HCT116 (cell line): ENCODE data around the gene ERC1. TPM values are rescaled to one million over a fixed set of nuclear protein-coding genes. Genes with fewer than 3 reads are reported as not detected.

ENCODE experiments used
- ATAC-seq: fragments of 200-7000 bp; cut with Tn5 transposase; 2 replicates; pipeline ENCODE4 v1.9.1; 2020; ENCODE audit warnings: mild to moderate bottlenecking, moderate library complexity
- BruUV-seq: library from RNA; stranded (reverse); fragments of 400-500 nt; replicated peaks from 2 replicates; lab custom pipeline; 2021; lab: Mats Ljungman, UMichigan
- CTCF ChIA-PET: fragments of 300-600 bp; sonication (Branson Sonifier 250); formaldehyde crosslinking; loops from one replicate; lab custom pipeline; 2021; ENCODE audit warnings: antibody characterized with exemption; lab: Charles Lee
- POLR2A ChIA-PET: fragments of 300-600, 350-600 bp; sonication (Branson Sonifier 250); formaldehyde crosslinking; loops from one replicate; lab custom pipeline; 2021; ENCODE audit warnings: antibody characterized with exemption; lab: Charles Lee
- RAD21 ChIA-PET, 2 experiments: fragments of 300-600 bp; sonication (Branson Sonifier 250); formaldehyde crosslinking; loops; one replicate each; lab custom pipeline; 2023; ENCODE audit warnings: low total read pairs in 2 of 2; ENCODE audit not compliant: uncharacterized antibody in 2 of 2, unreplicated experiment in 2 of 2, low non-redundant PET in 1 of 2; lab: Charles Lee
- DNase-seq: peaks from one replicate; pipeline ENCODE4 v3.0.0-alpha.2; 2010; ENCODE audit warnings: low read depth, low spot score
- H2AFZ ChIP-seq: fragments of 200-600 bp; shearing (Covaris generic), sonication (generic); 2 replicates; pipeline ENCODE4 v1.6.1; 2017; ENCODE audit warnings: low read depth, mixed run types, mixed read lengths, antibody characterized with exemption, low read length; ENCODE audit not compliant: poor library complexity, severe bottlenecking
- H3K27ac ChIP-seq: 2 replicates; pipeline ENCODE4 v1.5.1; 2012; ENCODE audit warnings: low read depth, low read length
- H3K27me3 ChIP-seq: fragments of 200-600 bp; sonication (generic); 2 replicates; pipeline ENCODE4 v1.6.1; 2016; ENCODE audit warnings: mixed run types, low read length, mixed read lengths; ENCODE audit not compliant: insufficient read depth
- H3K36me3 ChIP-seq, 2 experiments: fragments of 200-500 bp in 1 of 2; fragments of 200-600 bp in 1 of 2; sonication (Bioruptor generic) in 1 of 2; sonication (generic) in 1 of 2; 2 replicates each; pipeline versions ENCODE4 v1.5.1 to v1.6.1; 2014 to 2016; ENCODE audit warnings: low read length in 2 of 2, inconsistent platforms in 1 of 2, mixed read lengths in 1 of 2, mixed run types in 1 of 2; ENCODE audit not compliant: insufficient read depth in 2 of 2, control insufficient read depth in 1 of 2
- H3K4me1 ChIP-seq, 2 experiments: fragments of 200-600 bp in 1 of 2; sonication (generic) in 1 of 2; 2 replicates each; pipeline versions ENCODE4 v1.5.1 to v1.6.1; 2012 to 2017; ENCODE audit warnings: low read length in 2 of 2, inconsistent platforms in 1 of 2, mild to moderate bottlenecking in 1 of 2, mixed read lengths in 1 of 2, mixed run types in 1 of 2, moderate library complexity in 1 of 2; ENCODE audit not compliant: insufficient read depth in 2 of 2, control insufficient read depth in 1 of 2
- H3K4me2 ChIP-seq: fragments of 200-600 bp; sonication (generic); 2 replicates; pipeline ENCODE4 v1.6.1; 2017; ENCODE audit warnings: mixed run types, low read length, mixed read lengths
- H3K4me3 ChIP-seq, 2 experiments: fragments of 200-600 bp in 1 of 2; sonication (generic) in 1 of 2; replicated peaks in 1 of 2; 2 replicates each; pipeline ENCODE4 v1.5.1; 2011 to 2016; ENCODE audit warnings: low read length in 2 of 2, control low read depth in 1 of 2, low read depth in 1 of 2, mild to moderate bottlenecking in 1 of 2, mixed read lengths in 1 of 2, mixed run types in 1 of 2
- H3K79me2 ChIP-seq: fragments of 200-600 bp; sonication (generic); 2 replicates; pipeline ENCODE4 v1.6.1; 2017; ENCODE audit warnings: mild to moderate bottlenecking, mixed run types, low read length, moderate library complexity, mixed read lengths; ENCODE audit not compliant: insufficient read depth
- H3K9ac ChIP-seq: fragments of 200-600 bp; sonication (generic); 2 replicates; pipeline ENCODE4 v1.6.1; 2016; ENCODE audit warnings: low read length, mixed read lengths
- H3K9me2 ChIP-seq: fragments of 200-600 bp; sonication (generic), shearing (Covaris generic); 2 replicates; pipeline ENCODE4 v1.6.1; 2017; ENCODE audit warnings: mixed run types, mild to moderate bottlenecking, moderate library complexity; ENCODE audit not compliant: insufficient read depth
- H3K9me3 ChIP-seq, 2 experiments: fragments of 200-500 bp in 1 of 2; fragments of 200-600 bp in 1 of 2; sonication (Bioruptor generic) in 1 of 2; sonication (generic) in 1 of 2; 2 replicates each; pipeline ENCODE4 v1.6.1; 2014 to 2017; ENCODE audit warnings: low read length in 2 of 2, mixed read lengths in 2 of 2, inconsistent platforms in 1 of 2, low read depth in 1 of 2, mild to moderate bottlenecking in 1 of 2, mixed run types in 1 of 2, moderate library complexity in 1 of 2; ENCODE audit not compliant: control insufficient read depth in 1 of 2, insufficient read depth in 1 of 2
- H4K20me1 ChIP-seq: fragments of 200-600 bp; sonication (generic), shearing (Covaris generic); 2 replicates; pipeline ENCODE4 v1.6.1; 2017; ENCODE audit warnings: mixed run types, mild to moderate bottlenecking, moderate library complexity; ENCODE audit not compliant: insufficient read depth
- CBX3 ChIP-seq: IDR thresholded peaks from 2 replicates; pipeline ENCODE4 v1.6.1; 2012; ENCODE audit warnings: low read depth
- CEBPB ChIP-seq: IDR thresholded peaks from 2 replicates; pipeline ENCODE4 v1.6.1; 2012; ENCODE audit warnings: low read depth
- CTCF ChIP-seq, 3 experiments: fragments of 200-600 bp in 1 of 3; sonication (generic) in 1 of 3; IDR thresholded peaks in 2 of 3; conservative IDR thresholded peaks in 1 of 3; 2 replicates each; pipeline ENCODE4 v1.5.1; 2012 to 2017; ENCODE audit warnings: low read depth in 2 of 3, low read length in 2 of 3, antibody characterized with exemption in 1 of 3, borderline replicate concordance in 1 of 3, control low read depth in 1 of 3, mild to moderate bottlenecking in 1 of 3, mixed read lengths in 1 of 3, mixed run types in 1 of 3, moderate library complexity in 1 of 3; ENCODE audit not compliant: insufficient read depth in 1 of 3
- ELF1 ChIP-seq: IDR thresholded peaks from 2 replicates; pipeline ENCODE4 v1.6.1; 2012; ENCODE audit warnings: low read depth, borderline replicate concordance
- EZH2 ChIP-seq: fragments of 200-600 bp; sonication (generic); IDR thresholded peaks from 2 replicates; pipeline ENCODE4 v1.6.1; 2017; ENCODE audit warnings: antibody characterized with exemption, mixed run types
- EZH2phosphoT487 ChIP-seq: fragments of 200-600 bp; IDR thresholded peaks from 2 replicates; pipeline ENCODE4 v1.6.1; 2018; ENCODE audit warnings: antibody characterized with exemption, borderline replicate concordance
- POLR2AphosphoS5 ChIP-seq: IDR thresholded peaks from 2 replicates; pipeline ENCODE4 v1.6.1; 2011; ENCODE audit warnings: mild to moderate bottlenecking, low read depth, low read length, moderate library complexity
- SIN3A ChIP-seq: IDR thresholded peaks from 2 replicates; pipeline ENCODE4 v1.6.1; 2012; ENCODE audit warnings: low read depth
- SP1 ChIP-seq: IDR thresholded peaks from 2 replicates; pipeline ENCODE4 v1.6.1; 2012; ENCODE audit warnings: low read depth
- ZBTB33 ChIP-seq: IDR thresholded peaks from 2 replicates; pipeline ENCODE4 v1.6.1; 2011; ENCODE audit warnings: mild to moderate bottlenecking, low read length, moderate library complexity; ENCODE audit not compliant: insufficient replicate concordance; ENCODE audit errors: extremely low read depth
- ZFX ChIP-seq: fragments of 450-650 bp; IDR thresholded peaks from 2 replicates; pipeline ENCODE4 v1.6.1; 2017
- ZNF274 ChIP-seq: fragments of 200-500 bp; sonication (Bioruptor generic); IDR thresholded peaks from 2 replicates; pipeline ENCODE4 v1.6.1; 2014; ENCODE audit warnings: mild to moderate bottlenecking, low read depth, low read length, inconsistent platforms
- intact Hi-C: fragments of 100-400 bp; cut with micrococcal nuclease; formaldehyde crosslinking; loops from 2 replicates; pipeline ENCODE4 v1.10.0; 2022
- total RNA-seq: library from RNA; stranded (reverse); gene quantifications from one replicate; pipeline ENCODE4 v1.2.1, GENCODE V29; 2021; ENCODE audit not compliant: unreplicated experiment
- TF ChIP-seq, protein P1 (sequence below): IDR thresholded peaks from 2 replicates; pipeline ENCODE4 v1.6.1; 2012; ENCODE audit warnings: low read depth

ERC1 gene
- total RNA-seq, 1 experiment from 2014 or later = 41.9 TPM

GRCh38 chr12:1069846-1070245, 78.8 kb downstream of the ERC1 start:
- no peak for TF ChIP-seq POLR2AphosphoS5
- TF ChIP-seq ELF1 = no peak
- TF ChIP-seq CEBPB = no peak
- no peak for TF ChIP-seq ZNF274
- TF ChIP-seq ZFX = no peak
- no peak for TF ChIP-seq ZBTB33
- TF ChIP-seq CBX3 = no peak
- TF ChIP-seq, protein P1, sequence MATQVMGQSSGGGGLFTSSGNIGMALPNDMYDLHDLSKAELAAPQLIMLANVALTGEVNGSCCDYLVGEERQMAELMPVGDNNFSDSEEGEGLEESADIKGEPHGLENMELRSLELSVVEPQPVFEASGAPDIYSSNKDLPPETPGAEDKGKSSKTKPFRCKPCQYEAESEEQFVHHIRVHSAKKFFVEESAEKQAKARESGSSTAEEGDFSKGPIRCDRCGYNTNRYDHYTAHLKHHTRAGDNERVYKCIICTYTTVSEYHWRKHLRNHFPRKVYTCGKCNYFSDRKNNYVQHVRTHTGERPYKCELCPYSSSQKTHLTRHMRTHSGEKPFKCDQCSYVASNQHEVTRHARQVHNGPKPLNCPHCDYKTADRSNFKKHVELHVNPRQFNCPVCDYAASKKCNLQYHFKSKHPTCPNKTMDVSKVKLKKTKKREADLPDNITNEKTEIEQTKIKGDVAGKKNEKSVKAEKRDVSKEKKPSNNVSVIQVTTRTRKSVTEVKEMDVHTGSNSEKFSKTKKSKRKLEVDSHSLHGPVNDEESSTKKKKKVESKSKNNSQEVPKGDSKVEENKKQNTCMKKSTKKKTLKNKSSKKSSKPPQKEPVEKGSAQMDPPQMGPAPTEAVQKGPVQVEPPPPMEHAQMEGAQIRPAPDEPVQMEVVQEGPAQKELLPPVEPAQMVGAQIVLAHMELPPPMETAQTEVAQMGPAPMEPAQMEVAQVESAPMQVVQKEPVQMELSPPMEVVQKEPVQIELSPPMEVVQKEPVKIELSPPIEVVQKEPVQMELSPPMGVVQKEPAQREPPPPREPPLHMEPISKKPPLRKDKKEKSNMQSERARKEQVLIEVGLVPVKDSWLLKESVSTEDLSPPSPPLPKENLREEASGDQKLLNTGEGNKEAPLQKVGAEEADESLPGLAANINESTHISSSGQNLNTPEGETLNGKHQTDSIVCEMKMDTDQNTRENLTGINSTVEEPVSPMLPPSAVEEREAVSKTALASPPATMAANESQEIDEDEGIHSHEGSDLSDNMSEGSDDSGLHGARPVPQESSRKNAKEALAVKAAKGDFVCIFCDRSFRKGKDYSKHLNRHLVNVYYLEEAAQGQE = no peak
- no peak for TF ChIP-seq SP1
- no peak for TF ChIP-seq SIN3A
- no peak for TF ChIP-seq CTCF (IDR thresholded peaks at IDR 0.05 in 2 of 3, conservative IDR thresholded peaks at IDR 0.05 in 1 of 3; ENCODE audit: borderline replicate concordance in 1 of 3, insufficient read depth in 1 of 3, low read depth in 2 of 3, low read length in 2 of 3)
- no peak for TF ChIP-seq EZH2
- no peak for TF ChIP-seq EZH2phosphoT487
- POLR2A ChIA-PET = no interaction called here
- DNase-seq = no peak
- Histone ChIP-seq H3K27ac (no peak overlapping the region), H3K79me2 (peaks cover 38% of the 10 kb centered on the region), H3K9me3 (no peaks in the 10 kb centered on the region), H3K4me3 (no peak overlapping the region), H4K20me1 (no peaks in the 10 kb centered on the region), H3K4me2 (no peak overlapping the region), H3K27me3 (no peaks in the 10 kb centered on the region), H3K4me1 (0 out of 4 replicates have a peak, but pooled peaks cover 0 to 2% of the 10 kb centered on the region in 2 experiments), H3K9me2 (no peaks in the 10 kb centered on the region), H3K9ac (no peak overlapping the region), H2AFZ (no peak overlapping the region), H3K36me3 (no peaks in the 10 kb centered on the region)
- BruUV-seq = no TSS peak
- RAD21 ChIA-PET = no interaction called here
- CTCF ChIA-PET = interaction anchor here (1.1 kb wide), 1 partner anchor 23 kb away, joined by 4 read pairs; no protein-coding TSS in a partner anchor
- intact Hi-C loops = no loop called here
- ATAC-seq = no peak
